ENCODE measurements around the gene TNFAIP3.
"Not testable (repeated sequence)": the region's sequence is repeated elsewhere in the genome, so short reads cannot be mapped to it uniquely, and the experiment has no call there.

The TNFAIP3 gene
- total RNA-seq: 445 to 877 reads per million in 2 donors

DNA sequence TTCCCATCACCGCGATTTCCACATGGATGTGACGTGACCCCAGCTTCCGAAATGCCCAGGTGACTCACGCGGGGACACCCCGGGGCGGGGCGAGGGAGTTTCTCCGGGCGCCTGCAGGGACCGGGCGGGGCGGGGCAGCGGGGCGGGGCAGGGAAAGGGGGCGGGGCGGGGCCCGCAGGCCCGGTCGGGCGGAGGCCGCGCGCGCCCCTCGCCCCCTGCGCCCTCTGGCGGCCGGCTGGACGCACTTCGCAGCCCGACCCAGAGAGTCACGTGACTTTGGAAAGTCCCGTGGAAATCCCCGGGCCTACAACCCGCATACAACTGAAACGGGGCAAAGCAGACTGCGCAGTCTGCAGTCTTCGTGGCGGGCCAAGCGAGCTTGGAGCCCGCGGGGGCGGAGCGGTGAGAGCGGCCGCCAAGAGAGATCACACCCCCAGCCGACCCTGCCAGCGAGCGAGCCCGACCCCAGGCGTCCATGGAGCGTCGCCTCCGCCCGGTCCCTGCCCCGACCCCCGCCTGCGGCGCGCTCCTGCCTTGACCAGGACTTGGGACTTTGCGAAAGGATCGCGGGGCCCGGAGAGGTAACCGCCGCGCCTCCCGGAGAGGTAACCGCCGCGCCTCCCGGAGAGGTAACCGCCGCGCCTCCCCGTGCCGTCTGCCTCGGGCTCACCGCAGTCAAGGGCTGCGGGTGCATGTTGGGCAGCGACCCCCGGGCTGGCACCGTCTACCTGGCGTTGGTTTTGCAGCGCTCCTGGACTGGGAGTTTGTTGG, at the start of gene TNFAIP3:
TNFAIP3 (plus strand) TSS at position 346 of the 771 bp plus-strand sequence. CDS start 3,969 bp downstream, outside the sequence.
- peak; percentile 92 for DNase-seq

DNA sequence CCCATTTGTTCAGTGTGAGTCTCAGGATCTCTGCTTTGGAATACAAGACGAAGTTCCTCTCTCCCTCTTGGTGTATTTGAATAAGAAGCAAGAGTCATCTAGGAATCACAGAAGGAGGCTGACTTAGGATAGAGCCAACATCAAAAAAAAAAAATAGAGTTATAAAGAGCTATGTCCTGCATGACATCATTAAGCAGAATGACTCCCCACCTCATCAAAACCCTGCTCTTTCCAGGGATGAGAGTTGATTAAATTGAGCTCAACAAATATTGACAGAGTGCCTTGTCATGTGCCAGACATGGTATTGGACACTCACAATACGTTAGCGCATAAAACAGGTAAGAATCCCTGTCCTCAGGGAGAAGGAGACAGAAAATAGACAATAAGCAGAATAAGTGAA, 48.6 kb upstream of the TNFAIP3 start:
- DNase-seq: no peak

DNA sequence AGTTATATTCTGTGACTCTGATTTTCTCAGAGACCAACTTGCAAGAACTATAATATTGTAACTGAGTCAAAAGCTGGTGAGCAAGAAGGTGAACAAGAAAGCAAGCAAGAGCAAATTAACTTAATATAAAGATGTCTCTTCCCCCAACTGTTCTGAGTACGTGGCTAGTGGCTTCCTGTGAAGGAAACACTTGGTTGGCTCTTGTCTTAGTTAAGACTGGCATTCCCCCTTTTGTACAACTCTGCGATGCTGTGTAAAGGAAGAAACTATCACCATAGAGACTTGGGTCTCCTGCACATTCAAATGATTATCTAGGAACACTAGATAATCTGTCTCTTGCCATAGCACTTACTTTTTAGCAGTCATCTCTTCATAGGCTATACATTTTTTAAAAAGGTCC, 47.3 kb upstream of the TNFAIP3 start:
- no peak for DNase-seq

DNA sequence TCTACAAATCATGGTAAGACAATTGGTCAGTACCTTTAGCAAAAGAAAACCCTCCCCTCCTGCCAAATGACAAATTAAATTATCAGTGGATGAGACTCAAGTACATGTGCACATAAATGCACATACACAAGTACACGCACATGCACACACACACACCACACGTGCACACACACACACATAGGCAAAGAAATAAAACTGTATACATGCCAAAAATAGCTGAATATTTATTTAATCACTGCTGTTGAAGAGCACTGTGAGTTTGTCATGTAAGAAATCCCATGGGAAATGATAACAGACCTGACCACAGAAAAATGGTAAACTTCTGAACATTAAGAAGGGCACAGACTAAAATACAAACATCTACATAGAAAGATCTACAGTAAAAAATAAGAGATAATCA, 46.6 kb upstream of the TNFAIP3 start:
- DNase-seq: no peak

DNA sequence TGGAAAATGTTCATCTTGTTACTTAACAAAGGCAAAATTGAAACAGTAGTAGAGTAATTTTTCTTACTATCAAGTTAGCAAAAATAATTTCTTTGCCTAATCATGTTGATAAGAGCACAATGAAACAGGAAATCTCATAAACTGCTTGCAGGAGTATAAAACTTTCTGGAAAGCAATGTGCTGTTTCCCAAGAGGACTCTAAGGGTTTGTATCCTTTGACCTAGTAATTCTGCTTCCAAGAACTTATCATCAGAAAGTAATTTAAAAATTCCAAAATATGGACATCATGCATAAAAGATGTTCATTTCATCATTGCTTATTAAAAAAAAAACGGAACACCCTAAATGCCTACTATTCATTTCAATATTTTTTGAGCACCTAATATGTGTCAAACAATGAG, 46.1 kb upstream of the TNFAIP3 start:
- no peak for DNase-seq

DNA sequence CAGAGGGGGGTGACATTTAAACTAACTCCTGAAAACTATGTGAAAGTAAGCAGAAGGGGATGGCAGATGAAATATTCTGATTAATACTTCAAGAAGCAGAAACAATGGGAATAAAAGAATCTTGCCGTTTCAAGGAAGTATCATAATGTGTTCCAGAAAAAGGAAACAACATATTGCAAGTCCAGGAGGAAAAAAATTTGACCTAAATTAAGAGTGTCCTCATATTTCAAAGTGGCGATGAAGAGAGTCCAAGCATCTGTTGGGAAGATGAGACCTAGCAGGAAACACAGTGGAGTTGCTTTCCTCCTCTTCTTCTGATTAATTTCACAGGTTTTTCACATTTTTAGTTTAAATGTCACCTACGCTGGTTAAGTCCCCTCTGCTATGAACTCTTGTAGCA, 45.6 kb upstream of the TNFAIP3 start:
- no peak for DNase-seq

DNA sequence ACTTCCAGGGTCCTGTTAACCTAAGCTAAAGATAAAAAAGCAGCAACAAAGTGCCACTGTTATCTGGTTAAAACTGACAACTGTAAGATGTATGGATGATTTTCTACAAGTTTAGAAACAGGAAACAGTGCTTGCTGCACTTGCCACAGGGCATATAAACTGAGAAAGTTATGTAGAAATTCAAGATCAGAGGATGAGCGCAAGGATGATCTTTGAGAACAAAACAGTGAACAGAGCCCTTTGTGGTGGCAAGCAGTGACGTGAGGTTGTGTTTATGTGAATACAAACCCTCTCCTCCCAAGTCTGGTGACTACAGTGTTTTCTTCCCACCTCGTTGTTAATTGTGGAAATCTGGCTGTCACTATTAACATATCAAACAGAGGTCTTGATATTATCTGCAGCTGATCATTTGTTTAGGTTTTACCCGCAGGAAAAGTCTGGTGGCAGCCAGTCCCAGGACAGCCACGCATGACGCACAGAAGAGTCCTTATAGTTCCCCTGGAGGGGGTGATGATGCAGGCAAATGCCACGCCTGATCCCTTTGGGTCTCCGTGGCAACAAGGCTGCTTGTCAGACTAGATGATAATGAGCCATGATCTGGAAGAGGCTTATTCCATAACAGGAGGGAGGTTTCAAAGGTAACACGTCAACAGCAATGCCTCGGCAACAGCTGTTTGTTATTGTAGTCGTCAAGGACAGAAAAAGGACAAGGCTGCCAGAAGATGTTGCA, 43.1 kb upstream of the TNFAIP3 start:
- DNase-seq: peak; percentile 20

DNA sequence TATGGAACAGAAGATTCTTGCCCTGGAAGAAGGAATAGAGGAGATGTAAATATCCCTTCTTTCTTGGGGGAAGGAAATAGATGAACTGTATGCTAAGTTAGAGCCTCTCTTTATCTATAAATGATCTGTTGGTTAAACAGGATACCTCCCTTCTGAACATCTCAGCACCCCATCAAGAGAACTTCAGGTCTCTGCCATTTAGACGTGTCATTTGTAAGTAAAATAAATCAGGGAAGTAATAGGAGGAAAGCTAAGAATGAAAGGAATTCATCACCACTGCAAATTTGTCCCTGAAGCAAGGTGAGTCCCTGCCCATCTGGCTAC, 42.5 kb upstream of the TNFAIP3 start:
- no peak for DNase-seq

DNA sequence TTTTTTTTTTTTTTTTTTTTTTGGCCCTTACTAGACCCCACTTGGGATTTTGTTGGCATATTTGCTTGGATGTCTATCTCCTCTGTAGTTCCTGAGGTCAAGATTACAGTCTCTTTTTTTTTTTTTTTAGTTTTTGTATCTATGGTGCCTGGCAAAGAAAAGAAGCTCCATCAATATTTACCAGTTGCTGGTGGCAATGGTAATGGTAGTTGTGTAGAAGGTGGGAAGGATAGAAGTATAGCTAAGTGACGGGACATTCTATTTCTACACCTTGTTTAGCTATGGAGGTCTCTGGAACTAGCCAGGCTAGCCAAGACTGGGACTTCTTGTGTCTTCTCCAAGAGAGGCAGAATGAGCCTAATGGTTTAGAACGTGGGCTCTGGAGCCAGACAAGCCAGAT, 42.2 kb upstream of the TNFAIP3 start:
- no peak for DNase-seq

DNA sequence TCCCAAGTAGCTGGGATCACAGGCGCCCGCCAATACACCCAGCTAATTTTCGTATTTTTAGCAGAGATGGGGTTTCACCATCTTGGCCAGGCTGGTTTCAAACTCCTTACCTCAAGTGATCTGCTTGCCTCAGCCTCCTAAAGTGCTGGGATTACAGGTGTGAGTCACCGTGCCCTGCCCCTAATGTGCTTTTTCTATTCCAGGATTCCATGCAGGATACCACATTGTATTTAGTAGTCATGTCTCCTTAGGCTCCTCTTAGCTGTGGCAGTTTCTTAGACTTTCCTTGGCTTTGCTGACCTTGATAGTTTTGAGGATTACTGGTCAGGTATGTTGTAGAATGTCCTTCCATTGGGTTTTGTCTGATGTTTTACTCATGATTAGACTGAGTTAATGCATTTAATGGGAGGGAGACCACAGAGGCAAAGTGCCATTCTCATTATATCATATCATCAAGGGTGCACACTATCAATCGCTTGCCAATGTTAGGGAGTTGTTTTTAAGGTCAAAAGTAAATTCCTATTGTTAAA, 39.6 kb upstream of the TNFAIP3 start:
- no peak for DNase-seq

DNA sequence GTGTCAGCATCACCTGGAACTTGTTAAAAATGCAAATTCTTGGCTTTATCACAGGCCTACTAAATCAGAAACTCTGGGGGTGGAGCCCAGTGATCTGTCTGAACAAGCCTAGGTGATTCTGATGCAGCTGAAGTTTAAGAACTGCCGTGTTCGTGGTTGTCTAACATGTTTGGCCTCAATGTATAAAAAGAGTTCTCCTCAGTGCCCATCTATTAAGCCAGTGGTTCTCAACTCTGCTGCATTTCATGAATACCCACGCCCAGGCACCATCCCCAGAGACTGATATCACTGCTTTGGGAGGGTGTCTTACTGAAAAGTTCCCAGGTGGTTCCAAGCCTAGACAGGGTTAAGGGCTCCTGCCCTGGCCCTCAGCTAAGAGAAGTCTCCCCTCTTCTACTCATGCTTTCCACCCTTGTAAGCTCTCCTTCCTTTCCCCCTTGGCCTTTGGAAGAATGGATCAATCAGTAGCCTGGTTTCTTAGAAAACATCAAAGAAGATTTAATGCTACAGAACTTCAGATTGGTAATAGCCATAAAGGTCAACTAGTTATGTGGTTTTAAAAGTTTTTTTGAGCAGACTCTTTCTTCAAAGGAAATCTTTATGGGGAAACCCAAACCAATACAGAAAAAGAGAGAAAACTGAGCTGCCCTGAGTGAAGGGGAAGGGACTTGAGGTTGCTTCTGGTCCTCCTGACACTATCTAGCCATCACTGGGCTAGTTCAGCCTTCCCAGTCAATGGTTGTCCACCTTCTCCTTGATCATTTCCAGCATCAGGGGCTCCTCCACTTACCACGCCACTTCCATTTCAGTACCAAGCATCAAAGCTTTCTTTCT, 38.9 kb upstream of the TNFAIP3 start:
- DNase-seq: no peak

DNA sequence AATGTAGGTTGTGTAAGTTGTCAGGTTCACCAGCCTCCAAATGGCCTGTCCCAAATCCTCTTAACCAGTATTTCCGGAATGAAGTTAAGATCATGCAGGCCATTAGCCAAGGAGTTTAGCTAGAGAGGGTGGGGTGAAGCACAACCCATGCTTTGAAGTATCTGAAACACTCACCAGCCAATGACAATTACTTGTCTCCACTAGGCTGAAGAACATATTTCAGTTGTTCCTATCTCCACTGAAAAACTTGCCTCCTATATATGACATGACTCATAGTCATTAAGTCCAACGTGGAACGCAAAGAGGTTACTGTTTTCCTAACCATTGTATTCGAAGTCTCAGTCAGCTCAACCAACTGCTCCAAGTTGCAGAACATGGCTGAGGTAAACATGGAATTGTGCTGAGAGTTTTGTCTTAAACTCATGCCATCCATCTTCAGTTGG, 37.4 kb upstream of the TNFAIP3 start:
- no peak for DNase-seq

DNA sequence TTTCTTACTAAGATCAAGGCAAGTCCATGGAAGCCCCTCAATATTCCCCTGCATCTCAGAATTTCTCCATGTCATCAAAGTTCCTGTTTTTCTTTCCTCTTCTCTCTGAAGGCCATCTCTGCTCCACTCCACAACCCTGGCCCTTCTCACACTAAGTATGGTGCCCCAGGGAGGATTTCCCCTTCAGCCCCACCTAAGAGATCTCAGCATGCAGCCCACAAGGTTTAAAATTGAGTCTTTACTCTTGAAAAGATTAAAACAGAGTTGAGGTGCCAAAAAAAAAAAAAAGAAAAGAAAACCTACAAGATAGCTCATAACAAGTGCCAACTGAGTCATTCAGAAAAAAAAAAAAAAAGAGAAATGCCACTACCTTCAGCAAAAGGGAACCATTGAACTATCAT, 36.5 kb upstream of the TNFAIP3 start:
- no peak for DNase-seq

DNA sequence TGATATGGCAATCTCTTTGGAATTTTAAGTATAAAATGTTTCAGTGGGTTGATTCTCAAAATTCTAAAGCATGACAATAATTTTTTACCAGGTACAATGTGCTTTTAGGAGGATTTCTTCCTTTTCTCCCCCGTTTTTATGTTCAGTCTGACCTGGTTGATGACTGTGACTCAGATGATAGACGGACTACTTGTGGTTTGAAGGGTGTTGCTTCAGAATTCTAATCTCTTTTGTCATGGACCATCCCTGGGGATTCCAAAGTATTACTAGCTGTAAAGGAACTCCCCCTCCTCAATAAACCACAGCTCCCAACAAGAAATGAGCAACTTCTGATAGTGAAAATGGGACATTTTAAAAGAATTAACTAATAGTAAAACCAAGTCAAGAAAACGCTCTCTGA, 34.9 kb upstream of the TNFAIP3 start:
- no peak for DNase-seq

DNA sequence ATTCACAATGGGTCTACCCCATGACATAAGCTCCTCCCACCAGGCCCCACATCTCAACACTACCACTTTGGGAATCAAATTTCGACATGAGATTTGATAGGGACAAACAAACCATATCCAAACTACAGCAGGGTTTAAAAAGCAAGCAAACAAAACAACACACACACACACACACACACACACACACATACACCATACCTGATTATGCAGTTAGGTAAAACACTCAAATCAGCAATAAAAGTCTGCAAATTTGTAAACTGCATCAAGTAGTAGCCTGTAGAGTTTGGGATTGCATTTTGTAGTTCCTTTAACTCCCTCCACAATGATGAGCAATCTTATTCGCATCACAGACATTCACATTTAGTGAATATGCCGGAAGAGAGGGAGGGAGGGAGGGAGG, 32.6 kb upstream of the TNFAIP3 start:
- no peak for DNase-seq

DNA sequence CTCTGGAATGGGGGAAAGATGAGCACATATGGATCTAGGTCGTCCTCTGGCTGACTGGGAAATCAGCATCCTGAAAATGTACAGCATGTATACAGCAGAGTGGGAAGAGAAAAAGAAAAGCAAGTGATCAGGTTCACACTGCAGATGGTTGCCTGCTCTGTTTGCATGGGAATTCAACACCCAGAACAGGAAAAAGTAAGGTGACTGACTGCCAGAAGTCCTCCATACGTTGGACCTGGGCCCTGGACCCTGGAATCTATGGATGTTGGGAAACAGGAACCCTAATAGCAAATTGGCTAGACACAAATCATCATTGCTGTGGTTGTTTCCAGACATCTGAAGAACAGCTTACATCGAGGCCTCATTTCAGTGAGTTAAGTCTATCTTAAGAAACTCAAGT, 30.3 kb upstream of the TNFAIP3 start:
- no peak for DNase-seq

DNA sequence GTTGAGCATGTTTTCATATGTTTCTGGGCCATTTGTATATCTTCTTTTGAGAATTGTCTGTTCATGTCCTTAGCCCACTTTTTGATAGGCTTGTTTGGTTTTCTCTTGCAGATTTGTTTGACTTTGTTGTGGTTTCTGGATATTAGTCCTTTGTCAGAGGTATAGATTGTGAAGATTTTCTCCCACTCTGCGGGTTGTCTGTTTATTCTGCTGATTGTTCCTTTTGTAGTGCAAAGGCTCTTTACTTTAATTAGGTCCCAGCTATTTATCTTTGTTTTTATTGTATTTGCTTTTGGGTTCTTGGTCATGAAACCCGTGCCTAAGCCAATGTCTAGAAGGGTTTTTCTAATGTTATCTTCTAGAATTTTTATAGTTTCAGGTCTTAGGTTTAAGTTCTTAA, 29.0 kb upstream of the TNFAIP3 start:
- DNase-seq: not testable (repeated sequence)

DNA sequence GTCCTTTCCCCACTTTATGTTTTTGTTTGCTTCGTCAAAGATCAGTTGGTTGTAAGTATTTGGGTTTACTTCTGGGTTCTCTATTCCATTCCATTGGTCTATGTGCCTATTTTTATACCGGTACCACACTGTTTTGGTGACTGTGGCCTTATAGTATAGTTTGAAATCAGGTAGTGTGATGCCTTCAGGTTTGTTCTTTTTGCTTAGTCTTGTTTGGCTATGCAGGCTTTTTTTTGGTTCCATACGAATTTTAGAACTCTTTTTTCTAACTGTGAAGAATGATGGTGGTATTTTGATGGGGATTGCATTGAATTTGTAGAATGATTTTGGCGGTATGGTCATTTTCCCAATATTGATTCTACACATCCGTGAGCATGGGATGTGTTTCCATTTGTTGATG, 28.5 kb upstream of the TNFAIP3 start:
- not testable (repeated sequence) for DNase-seq

DNA sequence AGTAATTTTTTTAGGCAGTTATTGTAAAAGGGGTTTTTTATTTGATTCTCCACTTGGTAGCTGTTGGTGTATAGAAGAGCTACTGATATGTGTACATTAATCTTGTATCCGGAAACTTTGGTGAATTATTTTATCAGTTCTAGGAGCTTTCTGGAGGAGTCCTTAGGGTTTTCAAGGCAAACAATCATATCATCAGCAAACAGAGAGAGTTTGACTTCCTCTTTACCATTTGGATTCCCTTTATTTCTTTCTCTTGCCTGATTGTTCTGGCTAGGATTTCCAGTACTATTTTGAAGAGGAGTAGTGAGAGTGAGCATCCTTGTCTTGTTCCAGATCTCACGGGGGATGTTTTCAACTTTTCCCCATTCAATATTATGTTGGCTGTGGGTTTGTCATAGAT, 28.0 kb upstream of the TNFAIP3 start:
- DNase-seq: no peak

DNA sequence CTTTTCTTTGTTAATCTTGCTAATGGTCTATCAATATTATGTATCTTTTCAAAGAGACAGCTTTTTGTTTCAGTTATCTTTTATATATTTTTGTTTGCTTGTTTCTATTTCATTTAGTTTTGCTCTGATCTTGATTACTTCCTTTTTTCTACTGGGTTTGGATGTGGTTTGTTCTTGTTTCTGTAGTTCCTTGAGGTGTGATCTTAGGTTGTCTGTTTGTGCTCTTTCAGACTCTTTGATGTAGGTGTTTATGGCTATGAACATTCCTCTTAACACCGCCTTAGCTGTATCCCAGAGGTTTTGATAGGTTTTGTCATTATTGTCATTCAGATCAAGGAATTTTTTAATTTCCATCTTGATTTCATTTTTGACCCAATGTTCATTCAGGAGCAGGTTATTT, 26.8 kb upstream of the TNFAIP3 start:
- DNase-seq: no peak

DNA sequence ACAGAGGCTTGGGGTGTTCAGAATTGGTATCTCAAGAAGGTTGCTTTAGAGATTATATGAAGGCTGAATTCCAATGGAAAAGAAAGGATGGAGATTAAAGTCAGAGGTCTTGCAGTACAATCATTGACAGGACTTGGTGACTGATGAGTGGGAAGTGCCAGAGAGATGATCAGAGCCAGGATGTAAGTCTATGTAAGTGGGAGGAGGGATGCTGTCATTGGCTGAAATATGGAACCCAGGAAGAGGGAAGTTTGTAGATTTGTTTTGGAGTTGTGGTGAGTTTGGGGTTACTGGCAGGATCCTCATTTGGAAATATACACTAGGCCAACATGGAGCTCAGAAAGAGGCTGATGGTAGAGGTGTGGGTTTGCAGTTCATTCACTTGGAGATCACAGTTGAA, 23.8 kb upstream of the TNFAIP3 start:
- no peak for DNase-seq

DNA sequence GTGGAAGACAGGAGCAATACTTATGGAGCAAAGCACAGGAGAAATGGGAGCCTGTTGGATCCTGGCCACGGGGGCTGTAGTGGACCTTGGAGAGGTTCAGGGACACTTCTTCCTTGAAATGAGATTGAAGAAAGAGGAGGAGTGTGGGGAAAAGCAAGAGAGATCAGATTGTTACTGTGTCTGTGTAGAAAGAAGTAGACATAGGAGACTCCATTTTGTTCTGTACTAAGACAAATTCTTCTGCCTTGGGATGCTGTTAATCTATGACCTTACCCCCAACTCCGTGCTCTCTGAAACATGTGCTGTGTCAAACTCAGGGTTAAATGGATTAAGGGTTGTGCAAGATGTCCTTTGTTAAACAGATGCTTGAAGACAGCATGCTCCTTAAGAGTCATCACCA, 22.7 kb upstream of the TNFAIP3 start:
- DNase-seq: not testable (repeated sequence)

DNA sequence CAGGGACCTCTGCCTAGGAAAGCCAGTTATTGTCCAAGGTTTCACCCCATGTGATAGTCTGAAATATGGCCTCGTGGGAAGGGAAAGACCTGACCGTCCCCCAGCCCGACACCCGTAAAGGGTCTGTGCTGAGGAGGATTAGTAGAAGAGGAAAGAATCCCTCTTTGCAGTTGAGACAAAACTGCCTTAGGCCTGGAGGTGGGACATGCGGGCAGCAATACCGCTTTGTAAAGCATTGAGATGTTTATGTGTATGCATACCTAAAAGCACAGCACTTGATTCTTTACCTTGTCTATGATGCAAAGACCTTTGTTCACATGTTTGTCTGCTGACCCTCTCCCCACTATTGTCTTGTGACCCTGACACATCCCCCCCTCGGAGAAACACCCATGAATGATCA, 22.3 kb upstream of the TNFAIP3 start:
- not testable (repeated sequence) for DNase-seq
